ENCODE results near the gene CUEDC1. TPM values are rescaled to one million over a fixed set of nuclear protein-coding genes. Genes with fewer than 3 reads are reported as not detected.
A peak's percentile ranks its signal among the peaks of the same experiment; 100 is the strongest.

The CUEDC1 gene
- total and polyA plus RNA-seq, 9 of the 15 experiments (the other 6 are each of a cell fraction or from before 2014, with no cell fraction given): 0.20 to 4.1 (median 1.6) TPM; not detected in 1

GRCh38 chr17:57811638-57812280 is 143.5 kb downstream of the CUEDC1 start:
- H3K4me2 ChIP-seq (ENCODE audit: insufficient read depth, low read length): no peak overlapping the region
- TF ChIP-seq FOXK2 (conservative IDR thresholded peaks at IDR 0.05 in 1 of 2, IDR thresholded peaks at IDR 0.05 in 1 of 2; ENCODE audit: low read depth in 2 of 2) (no peak), NFYB (IDR thresholded peaks at IDR 0.05; ENCODE audit: extremely low read depth, insufficient read length) (peak; percentile 32)
- no peak overlapping the region for H3K4me3 ChIP-seq
- H3K36me3 ChIP-seq (ENCODE audit: control insufficient read depth, insufficient read depth, low read length): no peaks in the 10 kb centered on the region
- peak in 1 of 4 experiments; percentile 45 for DNase-seq (ENCODE audit: extremely low read depth in 1 of 4, low spot score in 3 of 4)
- H2AFZ ChIP-seq (ENCODE audit: low read depth, low read length): no peak overlapping the region
- no peak overlapping the region for H3K27ac ChIP-seq (ENCODE audit: extremely low read depth, low read depth, low read length)
- no peaks in the 10 kb centered on the region for H3K9me3 ChIP-seq (replicated peaks; ENCODE audit: control insufficient read depth, insufficient read depth, low read depth, low read length)
- no peak overlapping the region for H3K9ac ChIP-seq (ENCODE audit: insufficient read depth in 1 of 2, low read depth in 2 of 2, low read length in 2 of 2)
- peaks cover 0 to 5% of the 10 kb centered on the region in 2 experiments; a peak in 1 of 5 replicates for H3K4me1 ChIP-seq (replicated peaks in 1 of 2; ENCODE audit: control insufficient read depth in 2 of 2, insufficient read depth in 2 of 2, low read length in 2 of 2)
- no TSS peak for BruUV-seq (replicated peaks)
- no peaks in the 10 kb centered on the region for H3K9me1 ChIP-seq (ENCODE audit: control insufficient read depth, insufficient read depth, low read length)
- in situ Hi-C loops (cut with MboI): no loop called here
- WGBS (ENCODE audit: insufficient coverage, low coverage, missing lambda C conversion rate): 13% methylated on average over 7 of the region's 8 CpGs
- ChIA-PET CTCF (ENCODE audit: low intra/inter-chr PET ratio) (no interaction called here), POLR2A (interaction anchor here (1.0 kb wide), 1 partner anchor 15 kb away, joined by 3 read pairs; no protein-coding TSS in a partner anchor)
- peak; percentile 46 for ATAC-seq
- H3K27me3 ChIP-seq (ENCODE audit: control insufficient read depth in 2 of 2, insufficient read depth in 2 of 2, low read length in 2 of 2): peaks cover 30 to 53% of the 10 kb centered on the region in 2 experiments
- intact Hi-C loops (cut with micrococcal nuclease): no loop called here
- FAIRE-seq: no peak
- no peaks in the 10 kb centered on the region for H4K20me1 ChIP-seq (replicated peaks; ENCODE audit: control insufficient read depth, insufficient read depth, low read length)
- no peaks in the 10 kb centered on the region for H3K79me2 ChIP-seq (ENCODE audit: control insufficient read depth, insufficient read depth, low read length)

Small RNAs within 50 kb of the gene (small RNA-seq; reads per million reads assigned to genes)
- gene AC015813.4: not detected

Other genes with a start within 250 kb of the CUEDC1 start
Only the 7 nearest of the 8 such genes appear.
- gene CCDC182, start 210.1 kb downstream of the CUEDC1 start, total RNA-seq (2014; rRNA removed): not detected in 2 replicates
- gene CCDC182, start 210.1 kb downstream of the CUEDC1 start, total RNA-seq (2014; rRNA removed; fragmentation: Illumina TruSeq; extraction: Trizol): not detected in 2 replicates
- not detected in 2 replicates for gene CCDC182, start 210.1 kb downstream of the CUEDC1 start, total RNA-seq (2015; rRNA removed; fragmentation: Illumina TruSeq; extraction: Trizol)
- gene CCDC182, start 210.1 kb downstream of the CUEDC1 start, total RNA-seq (2021): not detected in 2 replicates
- not detected in 2 replicates for gene CCDC182, start 210.1 kb downstream of the CUEDC1 start, polyA plus RNA-seq (2011; rRNA removed)
- gene CCDC182, start 210.1 kb downstream of the CUEDC1 start, polyA plus RNA-seq (2014; fragmentation: Illumina TruSeq; extraction: Trizol): not detected in 2 replicates
- not detected for gene CCDC182, start 210.1 kb downstream of the CUEDC1 start, polyA plus RNA-seq (2014; fragmentation: Nextera tagmentation; extraction: Ambion mirVana)
- not detected in 2 replicates for gene CCDC182, start 210.1 kb downstream of the CUEDC1 start, polyA plus RNA-seq (2014; rRNA removed)
- 59.1 and 83.0 TPM in 2 replicates for gene MRPS23, start 105.4 kb downstream of the CUEDC1 start, total RNA-seq (2014; rRNA removed)
- 109 and 125 TPM in 2 replicates for gene MRPS23, start 105.4 kb downstream of the CUEDC1 start, total RNA-seq (2014; rRNA removed; fragmentation: Illumina TruSeq; extraction: Trizol)
- gene MRPS23, start 105.4 kb downstream of the CUEDC1 start, total RNA-seq (2015; rRNA removed; fragmentation: Illumina TruSeq; extraction: Trizol): 98.8 and 100.0 TPM in 2 replicates
- 91.4 and 96.4 TPM in 2 replicates for gene MRPS23, start 105.4 kb downstream of the CUEDC1 start, total RNA-seq (2021)
- gene MRPS23, start 105.4 kb downstream of the CUEDC1 start, polyA plus RNA-seq (2011; rRNA removed): 63.6 and 79.0 TPM in 2 replicates
- gene MRPS23, start 105.4 kb downstream of the CUEDC1 start, polyA plus RNA-seq (2014; fragmentation: Illumina TruSeq; extraction: Trizol): 92.9 and 114 TPM in 2 replicates
- gene MRPS23, start 105.4 kb downstream of the CUEDC1 start, polyA plus RNA-seq (2014; fragmentation: Nextera tagmentation; extraction: Ambion mirVana): 100 to 1,000 TPM; 233 to 298 TPM
- 105 and 127 TPM in 2 replicates for gene MRPS23, start 105.4 kb downstream of the CUEDC1 start, polyA plus RNA-seq (2014; rRNA removed)
- gene VEZF1, start 32.8 kb upstream of the CUEDC1 start, total RNA-seq (2014; rRNA removed): 17.8 and 19.3 TPM in 2 replicates
- gene VEZF1, start 32.8 kb upstream of the CUEDC1 start, total RNA-seq (2014; rRNA removed; fragmentation: Illumina TruSeq; extraction: Trizol): 25.9 and 26.2 TPM in 2 replicates
- gene VEZF1, start 32.8 kb upstream of the CUEDC1 start, total RNA-seq (2015; rRNA removed; fragmentation: Illumina TruSeq; extraction: Trizol): 26.2 and 26.8 TPM in 2 replicates
- gene VEZF1, start 32.8 kb upstream of the CUEDC1 start, total RNA-seq (2021): 24.6 and 25.7 TPM in 2 replicates
- 18.2 and 22.1 TPM in 2 replicates for gene VEZF1, start 32.8 kb upstream of the CUEDC1 start, polyA plus RNA-seq (2011; rRNA removed)
- 28.3 and 33.4 TPM in 2 replicates for gene VEZF1, start 32.8 kb upstream of the CUEDC1 start, polyA plus RNA-seq (2014; fragmentation: Illumina TruSeq; extraction: Trizol)
- 1 to 10 TPM; 9.5 to 9.8 TPM for gene VEZF1, start 32.8 kb upstream of the CUEDC1 start, polyA plus RNA-seq (2014; fragmentation: Nextera tagmentation; extraction: Ambion mirVana)
- 12.3 and 15.5 TPM in 2 replicates for gene VEZF1, start 32.8 kb upstream of the CUEDC1 start, polyA plus RNA-seq (2014; rRNA removed)
- 434 and 460 TPM in 2 replicates for gene SRSF1, start 51.8 kb upstream of the CUEDC1 start, total RNA-seq (2014; rRNA removed)
- 485 and 507 TPM in 2 replicates for gene SRSF1, start 51.8 kb upstream of the CUEDC1 start, total RNA-seq (2014; rRNA removed; fragmentation: Illumina TruSeq; extraction: Trizol)
- gene SRSF1, start 51.8 kb upstream of the CUEDC1 start, total RNA-seq (2015; rRNA removed; fragmentation: Illumina TruSeq; extraction: Trizol): 538 and 559 TPM in 2 replicates
- gene SRSF1, start 51.8 kb upstream of the CUEDC1 start, total RNA-seq (2021): 384 and 442 TPM in 2 replicates
- 318 and 470 TPM in 2 replicates for gene SRSF1, start 51.8 kb upstream of the CUEDC1 start, polyA plus RNA-seq (2011; rRNA removed)
- 380 and 384 TPM in 2 replicates for gene SRSF1, start 51.8 kb upstream of the CUEDC1 start, polyA plus RNA-seq (2014; fragmentation: Illumina TruSeq; extraction: Trizol)
- gene SRSF1, start 51.8 kb upstream of the CUEDC1 start, polyA plus RNA-seq (2014; fragmentation: Nextera tagmentation; extraction: Ambion mirVana): 10 to 100 TPM; 77.8 to 98.4 TPM
- gene SRSF1, start 51.8 kb upstream of the CUEDC1 start, polyA plus RNA-seq (2014; rRNA removed): 425 and 475 TPM in 2 replicates
- 13.0 and 17.2 TPM in 2 replicates for gene DYNLL2, start 128.0 kb upstream of the CUEDC1 start, total RNA-seq (2014; rRNA removed)
- 12.8 and 15.0 TPM in 2 replicates for gene DYNLL2, start 128.0 kb upstream of the CUEDC1 start, total RNA-seq (2014; rRNA removed; fragmentation: Illumina TruSeq; extraction: Trizol)
- 11.2 and 11.9 TPM in 2 replicates for gene DYNLL2, start 128.0 kb upstream of the CUEDC1 start, total RNA-seq (2015; rRNA removed; fragmentation: Illumina TruSeq; extraction: Trizol)
- 19.1 and 24.5 TPM in 2 replicates for gene DYNLL2, start 128.0 kb upstream of the CUEDC1 start, total RNA-seq (2021)
- 12.2 and 18.4 TPM in 2 replicates for gene DYNLL2, start 128.0 kb upstream of the CUEDC1 start, polyA plus RNA-seq (2011; rRNA removed)
- gene DYNLL2, start 128.0 kb upstream of the CUEDC1 start, polyA plus RNA-seq (2014; fragmentation: Illumina TruSeq; extraction: Trizol): 23.8 and 26.0 TPM in 2 replicates
- 1 to 10 TPM; 1.8 to 2.3 TPM for gene DYNLL2, start 128.0 kb upstream of the CUEDC1 start, polyA plus RNA-seq (2014; fragmentation: Nextera tagmentation; extraction: Ambion mirVana)
- 19.9 and 22.6 TPM in 2 replicates for gene DYNLL2, start 128.0 kb upstream of the CUEDC1 start, polyA plus RNA-seq (2014; rRNA removed)
- gene OR4D1, start 193.0 kb upstream of the CUEDC1 start, total RNA-seq (2014; rRNA removed): not detected in 2 replicates
- not detected in 2 replicates for gene OR4D1, start 193.0 kb upstream of the CUEDC1 start, total RNA-seq (2014; rRNA removed; fragmentation: Illumina TruSeq; extraction: Trizol)
- not detected in 2 replicates for gene OR4D1, start 193.0 kb upstream of the CUEDC1 start, total RNA-seq (2015; rRNA removed; fragmentation: Illumina TruSeq; extraction: Trizol)
- not detected in 2 replicates for gene OR4D1, start 193.0 kb upstream of the CUEDC1 start, total RNA-seq (2021)
- gene OR4D1, start 193.0 kb upstream of the CUEDC1 start, polyA plus RNA-seq (2011; rRNA removed): not detected in 2 replicates
- not detected in 2 replicates for gene OR4D1, start 193.0 kb upstream of the CUEDC1 start, polyA plus RNA-seq (2014; fragmentation: Illumina TruSeq; extraction: Trizol)
- not detected for gene OR4D1, start 193.0 kb upstream of the CUEDC1 start, polyA plus RNA-seq (2014; fragmentation: Nextera tagmentation; extraction: Ambion mirVana)
- not detected in 2 replicates for gene OR4D1, start 193.0 kb upstream of the CUEDC1 start, polyA plus RNA-seq (2014; rRNA removed)
- not detected in 2 replicates for gene OR4D2, start 211.6 kb upstream of the CUEDC1 start, total RNA-seq (2014; rRNA removed)
- gene OR4D2, start 211.6 kb upstream of the CUEDC1 start, total RNA-seq (2014; rRNA removed; fragmentation: Illumina TruSeq; extraction: Trizol): not detected in 2 replicates
- gene OR4D2, start 211.6 kb upstream of the CUEDC1 start, total RNA-seq (2015; rRNA removed; fragmentation: Illumina TruSeq; extraction: Trizol): not detected in 2 replicates
- gene OR4D2, start 211.6 kb upstream of the CUEDC1 start, total RNA-seq (2021): not detected in 2 replicates
- gene OR4D2, start 211.6 kb upstream of the CUEDC1 start, polyA plus RNA-seq (2011; rRNA removed): not detected in 2 replicates
- gene OR4D2, start 211.6 kb upstream of the CUEDC1 start, polyA plus RNA-seq (2014; fragmentation: Illumina TruSeq; extraction: Trizol): not detected in 2 replicates
- not detected for gene OR4D2, start 211.6 kb upstream of the CUEDC1 start, polyA plus RNA-seq (2014; fragmentation: Nextera tagmentation; extraction: Ambion mirVana)
- gene OR4D2, start 211.6 kb upstream of the CUEDC1 start, polyA plus RNA-seq (2014; rRNA removed): not detected in 2 replicates